Heart left ventricle (tissue), 16 donors: ENCODE results near the gene OXSR1. TPM values are rescaled to one million over a fixed set of nuclear protein-coding genes. Genes with fewer than 3 reads are reported as not detected.
"Not testable (repeated sequence)": the region's sequence is repeated elsewhere in the genome, so short reads cannot be mapped to it uniquely, and the experiment has no call there.

Source experiments
- ATAC-seq, 4 donors: fragments of 200-7000 bp; cut with Tn5 transposase; one replicate each; pipeline ENCODE4 v1.9.1; 2020 to 2022; ENCODE audit warnings: moderate library complexity in 4 of 4, mild to moderate bottlenecking in 3 of 4, moderate number of reproducible peaks in 1 of 4
- DNase-seq, 5 donors: peaks; one replicate each; pipeline ENCODE4 v3.0.0-alpha.2; 2020
- H3K27ac ChIP-seq, 12 donors: fragments of 200-600 bp; sonication (generic) in 4 of 12; one replicate each; pipeline versions ENCODE4 v1.5.0 to v1.8.0; 2016 to 2022; ENCODE audit warnings: mild to moderate bottlenecking in 2 of 12
- H3K27me3 ChIP-seq, 9 donors: fragments of 200-600 bp; sonication (generic) in 2 of 9; one replicate each; pipeline versions ENCODE4 v1.5.1 to v1.8.0; 2016 to 2022; ENCODE audit warnings: mild to moderate bottlenecking in 3 of 9
- H3K36me3 ChIP-seq, 9 donors: fragments of 200-600 bp; sonication (generic) in 2 of 9; one replicate each; pipeline versions ENCODE4 v1.5.0 to v1.8.0; 2018 to 2022; ENCODE audit warnings: mild to moderate bottlenecking in 2 of 9
- H3K4me1 ChIP-seq, 12 donors: fragments of 200-600 bp; sonication (generic) in 4 of 12; one replicate each; pipeline versions ENCODE4 v1.5.0 to v1.8.0; 2016 to 2022; ENCODE audit warnings: mild to moderate bottlenecking in 3 of 12
- H3K4me3 ChIP-seq, 12 donors: fragments of 200-600 bp; sonication (generic) in 4 of 12; one replicate each; pipeline versions ENCODE4 v1.5.0 to v1.8.0; 2017 to 2022; ENCODE audit warnings: mild to moderate bottlenecking in 9 of 12, moderate library complexity in 4 of 12
- H3K9me3 ChIP-seq, 12 donors: fragments of 200-600 bp; sonication (generic) in 4 of 12; one replicate each; pipeline versions ENCODE4 v1.5.0 to v1.8.0; 2016 to 2022; ENCODE audit warnings: mild to moderate bottlenecking in 1 of 12
- CTCF ChIP-seq, 12 donors: fragments of 200-600 bp; sonication (generic) in 4 of 12; IDR thresholded peaks; one replicate each; pipeline versions ENCODE4 v1.5.0 to v1.8.0; 2018 to 2022; ENCODE audit warnings: antibody characterized with exemption in 12 of 12, mild to moderate bottlenecking in 5 of 12
- POLR2A ChIP-seq, 2 donors: fragments of 450-650 bp; IDR thresholded peaks; one replicate each; pipeline ENCODE4 v1.6.1; 2017; ENCODE audit warnings: antibody characterized with exemption in 2 of 2, mild to moderate bottlenecking in 2 of 2, moderate library complexity in 2 of 2
- WGBS, 4 donors: extraction: QIAGEN DNeasy Blood & Tissue Kit in 2 of 4; methylation state at CpG; one replicate each; pipeline versions ENCODE4 v1.1.5 to v1.1.7; 2013 to 2018; 5-methylcytosine and 5-hydroxymethylcytosine counted together
- intact Hi-C, 10 donors: fragments of 100-400 bp; cut with DNase I; formaldehyde crosslinking; loops; one replicate each; pipeline versions ENCODE4 v1.11.1 to v1.14.2; 2022
- polyA plus RNA-seq, 2 donors: library from polyadenylated mRNA; stranded (reverse); fragments of 200-250 nt; gene quantifications; one replicate each; pipeline ENCODE4 v1.2.3, GENCODE V29; 2013
- total RNA-seq, 9 donors: library from RNA; depleted of rRNA in 2 of 9; stranded (reverse); fragments of >200 nt in 2 of 9; fragmentation: NEBNext Ultra II Directional in 3 of 9; extraction: Animal tissue kit (Norgen Biotek cat#: 25700) in 3 of 9; gene quantifications; one replicate each; pipeline versions ENCODE4 v1.1.0 to v1.2.4, GENCODE V29; 2016 to 2023
- donor health status: ischemic (EF 13 %, LVEDD 7.1; RV severe dilation, severe dysfunction).
- donor health status: healthy with polysubstance abuse.
- donor health status: DM: no; HTN: yes; CAD: no.
- donor health status: DM: no; HTN: no; CAD: no.
- donor health status: ischemic (EF 25% LVEDD 6.9; RV normal size, moderate dysfunction).
- donor health status: ischemic (EF 25% LVEDD 5.7; RV mildly dilated, moderate dysfunction).
- donor health status: healthy.
- donor health status: DM: yes; HTN: yes; CAD: no.
- donor health status: ischemic (EF 35%, LVEDD 5.7; RV mildly dilated, moderate dysfunction).
- donor health status: nonischemic (EF 11% LVEDD 7.7; RV severe dilation, severe dysfunction).
- donor health status: DM: yes; HTN: yes; CAD: no.
- donor health status: PGD.
- donor health status: ischemic (EF 29% LVEDD 5.4; RV normal size, mild dysfunction).
- donor health status: nonischemic (EF 23%, LVEDD 6.1; RV moderate dilation, normal function).

Gene OXSR1
- total and polyA plus RNA-seq, 11 donors: 10.4 to 38.3 (median 31.7) TPM

GRCh38 chr3:38281895-38282686 is 116.8 kb downstream of the OXSR1 start, which contains the start of gene SLC22A14:
Gene SLC22A14 (plus strand): TSS chr3:38282294. CDS start chr3:38306027, 23,733 bp downstream.
- no peak for TF ChIP-seq POLR2A (IDR thresholded peaks at IDR 0.05)
- no peak for TF ChIP-seq CTCF (IDR thresholded peaks at IDR 0.05)
- Histone ChIP-seq H3K36me3 (no peaks in the 10 kb centered on the region), H3K4me1 (no peaks in the 10 kb centered on the region), H3K4me3 (no peak within 1 kb of the TSS), H3K27ac (no peak within 1 kb of the TSS), H3K9me3 (no peaks in the 10 kb centered on the region), H3K27me3 (no peaks in the 10 kb centered on the region)
- DNase-seq: no peak
- ATAC-seq: no peak
- intact Hi-C loops: no loop called here
- 86 to 90% (median 87%) methylated on average over 12 to 14 of the region's 14 CpGs for WGBS, 4 donors

GRCh38 chr3:38283810-38284755 is 118.7 kb downstream of the OXSR1 start:
- no peaks in the 10 kb centered on the region for H3K9me3 ChIP-seq
- TF ChIP-seq POLR2A (IDR thresholded peaks at IDR 0.05) (no peak), CTCF (IDR thresholded peaks at IDR 0.05) (no peak)
- no peaks in the 10 kb centered on the region for H3K36me3 ChIP-seq
- intact Hi-C loops: no loop called here
- H3K4me1 ChIP-seq: no peaks in the 10 kb centered on the region
- no peak overlapping the region for H3K27ac ChIP-seq
- no peak overlapping the region for H3K4me3 ChIP-seq
- 86 to 90% (median 88%) methylated on average over 15 to 16 of the region's 16 CpGs for WGBS, 4 donors
- DNase-seq: no peak
- H3K27me3 ChIP-seq: no peaks in the 10 kb centered on the region
- ATAC-seq: no peak

- TF ChIP-seq CTCF (IDR thresholded peaks at IDR 0.05) (no peak), POLR2A (IDR thresholded peaks at IDR 0.05) (no peak)
- Histone ChIP-seq H3K4me3 (no peak overlapping the region), H3K27me3 (no peaks in the 10 kb centered on the region), H3K4me1 (no peaks in the 10 kb centered on the region), H3K9me3 (no peaks in the 10 kb centered on the region), H3K36me3 (no peaks in the 10 kb centered on the region), H3K27ac (no peak overlapping the region)
- ATAC-seq (no peak), DNase-seq (no peak)
- intact Hi-C loops: no loop called here
- WGBS, 4 donors: 92 to 95% (median 94%) methylated on average over 6 of the region's 6 CpGs
These were observed 119.4 kb downstream of the OXSR1 start for GRCh38 chr3:38284756-38285150.

GRCh38 chr3:38289286-38290217 is 124.2 kb downstream of the OXSR1 start:
- ATAC-seq, intact Hi-C loops, DNase-seq: not testable (repeated sequence)

GRCh38 chr3:38297053-38297452 is 131.7 kb downstream of the OXSR1 start:
- DNase-seq, H3K27me3 ChIP-seq, H3K9me3 ChIP-seq, H3K4me1 ChIP-seq, H3K27ac ChIP-seq, H3K4me3 ChIP-seq, H3K36me3 ChIP-seq, intact Hi-C loops, ATAC-seq: not testable (repeated sequence)
- 84 to 89% (median 87%) methylated on average over 4 of the region's 4 CpGs for WGBS, 4 donors

More at GRCh38 chr3:38289286-38290217, 124.2 kb downstream of the OXSR1 start:
- not testable (repeated sequence) for H3K36me3 ChIP-seq, H3K9me3 ChIP-seq, H3K27ac ChIP-seq, H3K27me3 ChIP-seq, H3K4me3 ChIP-seq, H3K4me1 ChIP-seq
- 93 to 96% (median 94%) methylated on average over 16 of the region's 16 CpGs for WGBS, 4 donors
